Neural progenitor cell (in vitro differentiated cells): ENCODE results near the gene SLC15A4. TPM values are rescaled to one million over a fixed set of nuclear protein-coding genes. Genes with fewer than 3 reads are reported as not detected.

Experiments used
- DNase-seq: peaks from one replicate; pipeline ENCODE4 v3.0.0-alpha.2; 2016; ENCODE audit warnings: low spot score
- H2AFZ ChIP-seq: fragments of 200-600 bp; sonication (generic); replicated peaks from 2 replicates; pipeline ENCODE4 v1.6.1; 2016; ENCODE audit warnings: antibody characterized with exemption
- H3F3A ChIP-seq: fragments of 200-600 bp; sonication (generic); 2 replicates; pipeline ENCODE4 v1.6.1; 2016; ENCODE audit warnings: antibody characterized with exemption, low read depth
- H3K27ac ChIP-seq: fragments of 200-600 bp; sonication (generic); 2 replicates; pipeline ENCODE4 v1.5.1; 2016; ENCODE audit warnings: mild to moderate bottlenecking
- H3K27me3 ChIP-seq: fragments of 200-600 bp; sonication (generic); 2 replicates; pipeline ENCODE4 v1.6.1; 2016; ENCODE audit warnings: mild to moderate bottlenecking, moderate library complexity
- H3K36me3 ChIP-seq: fragments of 200-600 bp; sonication (generic); 2 replicates; pipeline ENCODE4 v1.5.1; 2016
- H3K4me1 ChIP-seq: fragments of 200-600 bp; sonication (generic); 2 replicates; pipeline ENCODE4 v1.6.1; 2016; ENCODE audit warnings: mixed run types
- H3K4me2 ChIP-seq: fragments of 200-600 bp; sonication (generic); 2 replicates; pipeline ENCODE4 v1.6.1; 2016
- H3K4me3 ChIP-seq: fragments of 200-600 bp; sonication (generic); 2 replicates; pipeline ENCODE4 v1.5.1; 2016
- H3K79me2 ChIP-seq: fragments of 200-600 bp; sonication (generic); 2 replicates; pipeline ENCODE4 v1.6.1; 2016; ENCODE audit warnings: low read depth
- H3K9ac ChIP-seq: fragments of 200-600 bp; sonication (generic); 2 replicates; pipeline ENCODE4 v1.6.1; 2016
- H3K9me3 ChIP-seq: fragments of 200-600 bp; sonication (generic); 2 replicates; pipeline ENCODE4 v1.5.1; 2016; ENCODE audit warnings: low read depth
- H4K20me1 ChIP-seq: fragments of 200-600 bp; sonication (generic); 2 replicates; pipeline ENCODE4 v1.6.1; 2016; ENCODE audit warnings: low read depth
- H3K27ac Mint-ChIP-seq: 3 replicates; pipeline ENCODE4 v1.8.0; 2021; ENCODE audit warnings: mixed read lengths
- H3K27me3 Mint-ChIP-seq: 2 replicates; pipeline ENCODE4 v1.8.0; 2022; ENCODE audit warnings: low read depth, mild to moderate bottlenecking, inconsistent platforms, moderate library complexity, mixed read lengths; ENCODE audit not compliant: insufficient read depth
- H3K36me3 Mint-ChIP-seq: 3 replicates; pipeline ENCODE4 v1.8.0; 2021; ENCODE audit warnings: mixed read lengths
- H3K4me1 Mint-ChIP-seq: 3 replicates; pipeline ENCODE4 v1.8.0; 2021; ENCODE audit warnings: mixed read lengths
- H3K4me3 Mint-ChIP-seq: 3 replicates; pipeline ENCODE4 v1.8.0; 2021; ENCODE audit warnings: mild to moderate bottlenecking, moderate library complexity, mixed read lengths
- H3K9me3 Mint-ChIP-seq: 3 replicates; pipeline ENCODE4 v1.8.0; 2020; ENCODE audit warnings: mixed read lengths
- CTCF ChIP-seq: fragments of 200-600 bp; sonication (generic); IDR thresholded peaks from 2 replicates; pipeline ENCODE4 v1.5.1; 2017; ENCODE audit warnings: antibody characterized with exemption, mild to moderate bottlenecking
- EZH2 ChIP-seq: fragments of 200-600 bp; sonication (generic); IDR thresholded peaks from 2 replicates; pipeline ENCODE4 v1.6.1; 2017; ENCODE audit warnings: antibody characterized with exemption, mild to moderate bottlenecking, moderate library complexity
- EZH2phosphoT487 ChIP-seq: fragments of 200-600 bp; sonication (generic); IDR thresholded peaks from 2 replicates; pipeline ENCODE4 v1.6.1; 2017; ENCODE audit warnings: antibody characterized with exemption
- total RNA-seq: library from RNA; depleted of rRNA; stranded (reverse); fragments of >200 nt; gene quantifications from 2 replicates; pipeline ENCODE4 v1.2.3, GENCODE V29; 2015; ENCODE audit warnings: low replicate concordance

SLC15A4 gene
- total RNA-seq, 1 donor from 2014 or later: 42.3 TPM

- H3K9me3 Mint-ChIP-seq: no peaks in the 10 kb centered on the region
- no peak overlapping the region for H3K4me3 ChIP-seq
Observed at GRCh38 chr12:128763395-128763794, 60.4 kb downstream of the SLC15A4 start.

GRCh38 chr12:128761379-128761790 lies 62.4 kb downstream of the SLC15A4 start:
- no peak overlapping the region for H3K4me3 Mint-ChIP-seq
- TF ChIP-seq CTCF (no peak), EZH2 (no peak), EZH2phosphoT487 (no peak)
- Histone ChIP-seq H3K27me3 (no peaks in the 10 kb centered on the region), H3K4me2 (no peak overlapping the region), H3K4me3 (no peak overlapping the region), H3K9me3 (no peaks in the 10 kb centered on the region), H4K20me1 (no peaks in the 10 kb centered on the region), H3K4me1 (peaks cover 5% of the 10 kb centered on the region), H3F3A (peaks cover 10% of the 10 kb centered on the region), H3K27ac (no peak overlapping the region), H2AFZ (no peak overlapping the region), H3K36me3 (no peaks in the 10 kb centered on the region), H3K9ac (no peak overlapping the region), H3K79me2 (no peaks in the 10 kb centered on the region)
- peaks cover 15% of the 10 kb centered on the region for H3K27me3 Mint-ChIP-seq
- no peaks in the 10 kb centered on the region for H3K36me3 Mint-ChIP-seq
- H3K9me3 Mint-ChIP-seq: no peaks in the 10 kb centered on the region
- DNase-seq: no peak
- H3K27ac Mint-ChIP-seq: no peak overlapping the region
- peaks cover 7% of the 10 kb centered on the region for H3K4me1 Mint-ChIP-seq

More at GRCh38 chr12:128763395-128763794, 60.4 kb downstream of the SLC15A4 start:
- Histone ChIP-seq H3K36me3 (no peaks in the 10 kb centered on the region), H3F3A (peaks cover 3% of the 10 kb centered on the region), H3K9ac (no peak overlapping the region), H3K4me2 (no peak overlapping the region), H3K27ac (no peak overlapping the region), H2AFZ (no peak overlapping the region), H3K27me3 (peaks cover 8% of the 10 kb centered on the region), H4K20me1 (no peaks in the 10 kb centered on the region), H3K4me1 (peaks cover 13% of the 10 kb centered on the region), H3K79me2 (no peaks in the 10 kb centered on the region), H3K9me3 (no peaks in the 10 kb centered on the region)
- no peak for DNase-seq
- H3K4me3 Mint-ChIP-seq: no peak overlapping the region
- H3K27ac Mint-ChIP-seq: no peak overlapping the region
- H3K36me3 Mint-ChIP-seq: no peaks in the 10 kb centered on the region
- H3K4me1 Mint-ChIP-seq: peaks cover 15% of the 10 kb centered on the region
- peaks cover 10% of the 10 kb centered on the region for H3K27me3 Mint-ChIP-seq
- TF ChIP-seq CTCF (no peak), EZH2 (no peak), EZH2phosphoT487 (no peak)

- Mint-ChIP-seq H3K4me3 (no peak overlapping the region), H3K27ac (no peak overlapping the region), H3K27me3 (peaks cover 8% of the 10 kb centered on the region), H3K9me3 (peaks cover 2% of the 10 kb centered on the region), H3K36me3 (no peaks in the 10 kb centered on the region), H3K4me1 (peaks cover 7% of the 10 kb centered on the region)
- no peak overlapping the region for H3K4me2 ChIP-seq
- H3K9ac ChIP-seq: no peak overlapping the region
- no peaks in the 10 kb centered on the region for H3K36me3 ChIP-seq
- no peak overlapping the region for H3K4me3 ChIP-seq
- DNase-seq: no peak
- peaks cover 5% of the 10 kb centered on the region for H3K4me1 ChIP-seq
- peaks cover 10% of the 10 kb centered on the region for H3F3A ChIP-seq
- no peaks in the 10 kb centered on the region for H3K27me3 ChIP-seq
- H4K20me1 ChIP-seq: no peaks in the 10 kb centered on the region
- H3K79me2 ChIP-seq: no peaks in the 10 kb centered on the region
- H3K27ac ChIP-seq: no peak overlapping the region
- no peak overlapping the region for H2AFZ ChIP-seq
- TF ChIP-seq EZH2phosphoT487: no peak
- no peak for TF ChIP-seq CTCF
- no peak for TF ChIP-seq EZH2
- no peaks in the 10 kb centered on the region for H3K9me3 ChIP-seq
Observed at GRCh38 chr12:128755566-128755965, 68.2 kb downstream of the SLC15A4 start.
